ENCODE data around the gene LNX1.

Gene LNX1

GRCh38 chr4:53599632-53600031 lies 8.3 kb upstream of the LNX1 start:
- DNase-seq (ENCODE audit: low read depth, low spot score), result no peak

DNA sequence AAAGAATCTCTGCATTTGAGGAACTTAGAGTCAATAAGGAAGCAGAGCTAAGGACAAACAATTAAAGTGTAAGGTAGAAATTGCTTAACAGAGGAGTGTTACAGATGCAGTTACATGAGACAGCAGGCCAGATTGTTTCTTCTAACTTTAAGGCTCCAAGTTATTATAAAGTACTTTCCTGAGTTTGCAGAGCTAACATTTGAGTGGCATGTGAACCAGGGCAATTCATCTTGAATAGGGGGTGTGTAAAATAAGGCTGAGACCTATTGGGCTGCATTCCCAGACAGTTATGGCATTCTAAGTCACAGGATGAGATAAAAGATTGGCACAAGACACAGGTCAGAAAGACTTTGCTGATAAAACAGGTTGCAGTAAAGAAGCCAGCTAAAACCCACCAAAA lies 7.6 kb upstream of the LNX1 start:
- DNase-seq (ENCODE audit: low read depth, low spot score), result peak; percentile 47

DNA sequence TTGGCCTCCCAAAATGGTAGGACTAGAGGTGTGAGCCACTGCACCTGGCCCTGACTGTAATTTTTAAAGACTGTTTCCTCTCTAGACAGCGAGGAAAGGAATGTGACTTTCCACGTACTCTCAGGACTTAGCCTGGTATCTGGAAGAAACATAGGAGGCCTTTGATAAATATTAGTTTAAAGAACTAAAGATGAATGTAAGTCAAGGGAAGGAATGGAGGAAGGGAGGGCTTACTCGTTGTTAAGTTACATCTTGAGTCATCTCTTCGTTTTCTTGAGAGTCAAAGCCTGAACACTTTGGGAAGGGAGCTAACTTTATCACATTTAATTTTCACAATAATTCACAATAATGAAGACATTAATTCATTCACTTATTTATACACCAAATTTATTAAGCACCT lies 7.2 kb upstream of the LNX1 start:
- DNase-seq (ENCODE audit: low read depth, low spot score), result no peak

GRCh38 chr4:53596901-53597300 lies 5.6 kb upstream of the LNX1 start:
- no peak for DNase-seq (ENCODE audit: low read depth, low spot score)

DNA sequence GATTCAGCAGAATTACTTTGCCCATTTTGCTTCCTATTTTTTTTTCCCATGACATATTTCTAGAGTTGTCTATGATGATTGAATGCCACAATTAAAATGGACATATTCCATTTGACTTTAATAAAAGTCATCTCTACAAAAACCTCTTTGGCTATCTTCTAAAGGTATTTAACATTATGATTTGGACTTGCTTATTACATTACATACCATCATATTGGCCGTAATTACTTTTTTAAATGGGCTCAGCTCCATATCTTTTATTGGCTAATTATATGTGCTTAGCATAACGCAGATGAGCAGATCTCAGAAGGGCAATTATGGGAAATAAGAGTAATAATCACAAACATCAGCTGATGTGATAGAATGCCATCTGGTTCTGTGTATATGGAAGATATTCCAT lies 4.5 kb upstream of the LNX1 start:
- DNase-seq (ENCODE audit: low read depth, low spot score), result no peak

DNA sequence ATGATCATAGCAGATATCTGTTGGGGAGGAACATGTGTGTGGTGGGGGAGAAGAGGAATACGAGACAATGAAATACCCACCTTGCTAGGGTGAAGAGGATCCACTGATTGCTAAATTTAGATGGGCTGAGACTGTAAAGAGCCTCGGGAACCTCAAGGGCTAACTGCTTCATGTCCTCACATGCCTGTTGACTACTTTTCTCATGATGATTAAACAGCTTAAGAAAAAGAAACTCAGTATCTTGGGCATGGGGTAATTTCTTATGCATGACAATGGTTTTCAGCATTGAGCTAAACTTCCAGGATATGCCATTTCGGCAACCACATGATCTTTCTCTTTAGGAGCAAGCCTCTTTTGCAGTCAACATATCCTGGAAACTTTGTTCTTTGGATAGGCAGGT lies 3.9 kb upstream of the LNX1 start:
- DNase-seq (ENCODE audit: low read depth, low spot score), result no peak

GRCh38 chr4:53593765-53594164 lies 2.5 kb upstream of the LNX1 start:
- no peak for DNase-seq (ENCODE audit: low read depth, low spot score)

DNA sequence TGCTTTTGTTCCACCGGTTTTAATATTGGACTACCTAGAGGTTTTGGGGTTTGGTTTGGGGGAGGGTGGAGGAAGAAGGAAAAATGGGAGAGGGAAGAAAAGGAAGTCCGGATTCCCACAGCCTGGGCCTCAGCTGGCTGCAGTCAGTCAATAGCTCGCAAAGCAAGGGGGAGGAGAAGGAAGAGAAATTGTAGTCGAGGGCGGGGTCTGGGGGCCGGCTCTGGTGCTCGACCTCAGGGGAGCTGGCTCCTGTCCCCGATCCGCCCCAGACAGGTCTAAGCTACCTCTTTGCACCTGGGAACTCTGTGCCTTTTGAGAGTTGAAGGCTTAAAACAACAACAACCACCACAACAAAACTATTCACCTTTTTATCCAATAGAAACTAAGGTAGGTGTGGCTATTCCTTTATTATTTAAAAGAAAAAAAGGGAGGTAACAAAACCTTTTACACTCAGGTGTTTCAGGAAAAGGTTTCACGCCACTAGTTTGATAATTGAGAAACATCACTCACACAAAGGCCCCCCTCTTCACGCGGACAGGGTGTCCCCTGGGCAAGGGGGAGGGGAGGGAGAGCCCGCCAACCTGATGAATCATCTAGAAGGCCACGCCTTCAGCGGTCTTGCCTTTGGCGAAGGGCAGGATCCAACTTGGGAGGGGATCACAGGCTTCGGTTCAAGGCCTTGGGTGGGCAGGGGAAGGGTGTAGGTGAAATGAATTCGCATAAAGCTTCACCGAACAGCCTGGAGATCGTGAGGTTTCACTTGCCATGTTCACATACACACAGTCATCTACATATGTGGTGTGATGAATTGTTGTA lies 1.6 kb upstream of the LNX1 start:
- DNase-seq (ENCODE audit: low read depth, low spot score), result peak; percentile 58

- no peak for DNase-seq (ENCODE audit: low read depth, low spot score)
These were observed 836 bp upstream of the LNX1 start for GRCh38 chr4:53592122-53592521.

DNA sequence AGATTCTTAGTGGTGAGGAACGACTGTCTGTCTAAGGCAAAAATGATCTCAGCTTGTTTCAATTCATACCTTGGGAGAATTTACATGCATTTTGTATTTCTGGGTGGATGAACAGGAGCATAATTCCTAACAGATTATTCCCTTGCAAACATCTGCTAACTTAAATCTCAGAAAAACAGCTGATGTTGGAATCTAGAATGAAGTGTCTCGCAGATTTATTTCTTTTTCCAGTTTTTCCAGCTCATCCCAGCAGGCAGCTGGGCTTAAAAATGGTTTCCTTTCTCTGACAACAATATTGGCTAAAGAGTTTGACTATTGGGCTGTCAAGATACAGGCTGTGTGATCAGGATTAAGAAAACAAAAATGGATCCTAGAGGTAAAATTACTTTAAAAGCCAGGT lies 1.1 kb downstream of the LNX1 start:
- no peak for DNase-seq (ENCODE audit: low read depth, low spot score)

GRCh38 chr4:53589511-53589910 lies 1.8 kb downstream of the LNX1 start:
- no peak for DNase-seq (ENCODE audit: low read depth, low spot score)

DNA sequence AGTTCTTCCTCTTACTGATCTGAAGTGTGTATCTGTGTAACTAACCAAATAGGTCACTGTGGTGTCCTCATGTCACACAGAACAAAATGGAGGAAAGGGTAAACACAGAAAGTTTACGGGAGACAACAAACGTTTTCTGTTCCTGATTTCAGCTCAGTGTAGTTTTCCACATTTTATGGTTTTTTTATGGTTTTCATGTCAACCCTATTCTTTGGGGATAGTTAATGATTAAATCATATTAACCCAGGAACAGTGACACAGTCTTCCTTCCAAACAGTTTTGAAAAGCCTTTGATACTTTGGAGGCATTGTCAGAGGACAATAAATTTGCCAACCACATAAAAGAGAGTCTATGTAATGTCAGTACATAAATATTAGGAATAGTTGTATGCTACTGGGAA lies 4.2 kb downstream of the LNX1 start:
- no peak for DNase-seq (ENCODE audit: low read depth, low spot score)

DNA sequence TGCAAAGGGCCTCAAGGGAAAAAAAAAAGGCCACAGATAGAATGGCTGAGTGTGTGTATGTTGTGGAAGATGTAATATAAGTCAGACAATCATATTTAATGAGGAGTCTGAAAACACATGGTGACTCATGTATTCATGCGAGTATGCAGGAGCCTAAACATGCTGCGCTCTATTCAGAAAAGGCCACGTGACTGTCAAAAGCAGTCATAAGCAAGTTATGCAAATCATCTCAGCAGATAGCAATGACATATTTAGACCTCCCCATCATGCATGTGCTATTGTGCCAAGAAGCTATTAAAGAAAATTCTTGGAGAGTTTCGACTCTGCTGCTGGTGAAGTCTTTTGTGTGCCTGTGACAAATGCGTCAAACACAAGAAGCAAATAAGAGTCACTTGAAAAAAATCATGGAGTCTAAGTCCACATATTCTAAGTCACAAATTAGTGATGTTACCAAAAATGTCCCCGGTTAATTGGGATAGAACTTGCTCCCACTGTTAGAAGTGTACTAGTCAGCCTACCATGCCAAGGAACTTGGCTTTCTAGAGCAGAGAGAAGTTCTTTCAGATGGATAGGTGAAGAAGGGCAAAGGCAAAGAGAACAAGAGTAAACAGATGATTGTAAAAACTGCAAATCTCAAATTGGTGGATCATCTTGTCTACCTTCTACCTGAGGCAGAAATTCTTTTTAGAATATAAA lies 5.0 kb downstream of the LNX1 start:
- DNase-seq (ENCODE audit: low read depth, low spot score), result peak; percentile 58

GRCh38 chr4:53584658-53585057 lies 6.6 kb downstream of the LNX1 start:
- DNase-seq (ENCODE audit: low read depth, low spot score), result no peak

GRCh38 chr4:53583513-53583912 lies 7.8 kb downstream of the LNX1 start:
- no peak for DNase-seq (ENCODE audit: low read depth, low spot score)

GRCh38 chr4:53582194-53582593 lies 9.1 kb downstream of the LNX1 start:
- no peak for DNase-seq (ENCODE audit: low read depth, low spot score)

GRCh38 chr4:53580274-53580673 lies 11.0 kb downstream of the LNX1 start:
- no peak for DNase-seq (ENCODE audit: low read depth, low spot score)

- no peak for DNase-seq (ENCODE audit: low read depth, low spot score)
These were observed 11.5 kb downstream of the LNX1 start for GRCh38 chr4:53579826-53580225.

- no peak for DNase-seq (ENCODE audit: low read depth, low spot score)
These were observed 14.5 kb downstream of the LNX1 start for GRCh38 chr4:53576676-53577372.

DNA sequence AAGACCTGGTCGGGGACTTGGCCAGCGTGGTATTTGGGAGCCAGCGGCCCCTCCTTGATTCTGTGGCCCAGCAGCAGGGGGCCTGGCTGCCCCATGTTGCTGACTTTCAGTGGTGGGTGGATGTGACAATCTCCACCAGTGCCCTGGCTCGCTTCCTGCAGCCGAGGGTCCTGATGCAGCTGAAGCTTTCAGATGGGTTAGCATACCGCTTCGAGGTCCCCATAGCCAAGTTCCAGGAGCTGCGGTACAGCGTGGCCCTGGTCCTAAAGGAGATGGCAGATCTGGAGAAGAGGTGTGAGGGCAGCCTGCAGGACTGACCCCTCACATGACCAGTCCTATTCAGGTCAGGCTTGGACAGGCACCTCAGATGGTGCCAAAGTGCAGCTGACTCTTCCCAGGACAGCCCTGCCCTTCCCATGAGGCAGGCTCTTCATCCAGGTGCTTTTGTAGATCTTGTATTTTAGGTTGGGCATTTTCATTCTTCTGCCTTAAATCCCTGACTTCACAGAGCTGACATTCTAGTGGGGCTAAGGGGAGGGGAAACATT lies 15.1 kb downstream of the LNX1 start:
- no peak for DNase-seq (ENCODE audit: low read depth, low spot score)

DNA sequence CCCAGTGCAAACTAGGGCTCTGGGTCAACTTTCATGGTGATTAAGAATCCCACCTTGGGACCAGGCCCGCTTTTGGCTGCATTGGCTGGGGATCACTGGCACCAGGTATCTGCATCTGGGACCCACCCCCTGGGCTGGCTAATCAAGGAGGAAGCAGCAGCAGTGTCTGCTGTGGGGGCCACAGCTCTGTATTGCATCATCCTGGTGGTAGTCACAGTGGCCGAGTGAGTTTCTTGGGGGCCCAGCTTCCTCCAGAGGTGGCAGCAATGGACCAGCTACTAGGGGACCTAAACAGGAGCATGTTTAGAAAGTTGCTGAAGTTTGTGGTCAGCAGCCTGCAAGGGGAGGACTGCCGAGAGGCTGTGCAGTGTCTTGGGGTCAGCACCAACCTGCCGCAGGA lies 15.7 kb downstream of the LNX1 start:
- DNase-seq (ENCODE audit: low read depth, low spot score), result no peak

DNA sequence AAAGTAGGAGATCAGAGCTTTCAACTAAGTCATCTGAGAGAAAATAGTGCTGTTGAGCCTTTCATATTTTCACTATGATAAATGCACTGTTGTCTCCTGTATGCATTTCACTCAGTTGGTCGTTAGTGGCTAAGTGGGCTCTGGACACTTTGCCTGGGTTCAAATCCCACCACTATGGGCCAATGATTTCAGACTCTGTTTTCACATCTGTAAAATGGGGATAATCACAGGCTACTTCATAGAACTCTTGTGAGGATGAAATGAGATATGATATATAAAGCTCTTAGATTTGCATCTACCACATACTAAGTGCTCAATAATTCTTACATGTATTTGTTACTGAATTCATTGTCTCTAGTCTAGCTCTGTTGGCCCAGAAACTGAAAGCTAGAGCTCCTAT lies 16.8 kb downstream of the LNX1 start:
- DNase-seq (ENCODE audit: low read depth, low spot score), result no peak
